Cardiac muscle cell (in vitro differentiated cells and primary cell): ENCODE measurements around the gene CXorf38. TPM values are rescaled to one million over a fixed set of nuclear protein-coding genes. Genes with fewer than 3 reads are reported as not detected.
"Not testable (repeated sequence)": the region's sequence is repeated elsewhere in the genome, so short reads cannot be mapped to it uniquely, and the experiment has no call there.

ENCODE experiments used
- DNase-seq, 2 donors: peaks; one replicate each; pipeline versions ENCODE4 v3.0.0 to v3.0.0-alpha.2; 2010 to 2017; ENCODE audit warnings: low read depth in 1 of 2, low spot score in 1 of 2
- H3K27ac ChIP-seq: fragments of 200-600 bp; sonication (generic); 2 replicates; pipeline ENCODE4 v1.5.1; 2016
- H3K27me3 ChIP-seq: fragments of 200-600 bp; sonication (generic); 2 replicates; pipeline ENCODE4 v1.6.0; 2016; ENCODE audit warnings: control low read depth
- H3K36me3 ChIP-seq: fragments of 200-600 bp; sonication (generic); 2 replicates; pipeline ENCODE4 v1.5.1; 2016; ENCODE audit warnings: control low read depth
- H3K4me1 ChIP-seq: fragments of 200-600 bp; sonication (generic); 2 replicates; pipeline ENCODE4 v1.8.1; 2017; ENCODE audit warnings: low read depth, mild to moderate bottlenecking, mixed run types
- H3K4me3 ChIP-seq: fragments of 200-600 bp; sonication (generic); 2 replicates; pipeline ENCODE4 v1.5.1; 2016; ENCODE audit warnings: mild to moderate bottlenecking
- H3K9me3 ChIP-seq: fragments of 200-600 bp; sonication (generic); 2 replicates; pipeline ENCODE4 v1.5.1; 2017; ENCODE audit warnings: low read depth, mild to moderate bottlenecking, control low read depth
- polyA plus RNA-seq: library from polyadenylated mRNA; unstranded; fragments of >200 nt; fragmentation: Nextera tagmentation; extraction: Ambion mirVana; gene quantifications from 2 replicates; pipeline ENCODE4 v1.2.1, GENCODE V29; 2016
- total RNA-seq: library from RNA; depleted of rRNA; stranded (reverse); fragments of >200 nt; gene quantifications from 2 replicates; pipeline ENCODE4 v1.2.3, GENCODE V29; 2016
- TF ChIP-seq, protein P1 (sequence below): IDR thresholded peaks from 2 replicates; pipeline ENCODE4 v1.5.1; 2012; ENCODE audit warnings: low read depth, mild to moderate bottlenecking, low read length

CXorf38 gene
- total and polyA plus RNA-seq, 2 experiments from 2014 or later: 4.8 to 12.2 TPM

DNA sequence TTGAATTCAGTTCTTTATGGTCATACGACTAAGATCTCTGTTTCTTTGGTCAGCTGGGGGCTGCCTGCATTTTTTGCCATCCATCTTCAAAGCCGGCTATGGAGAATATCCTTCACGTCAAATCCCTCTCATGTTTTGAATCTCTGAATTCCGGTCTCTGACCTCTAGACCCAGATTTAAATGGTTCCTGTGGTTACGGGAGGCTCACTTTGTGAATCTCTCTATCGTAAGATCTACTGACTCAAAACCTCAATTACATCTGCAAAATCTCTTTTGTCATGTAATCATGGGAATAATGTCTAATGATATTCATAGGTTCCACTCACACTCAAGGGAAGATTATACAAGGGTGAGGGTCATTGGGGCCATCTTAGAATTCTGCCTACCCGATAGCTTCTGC, 29.8 kb downstream of the CXorf38 start:
- no peaks in the 10 kb centered on the region for H3K27me3 ChIP-seq

DNA sequence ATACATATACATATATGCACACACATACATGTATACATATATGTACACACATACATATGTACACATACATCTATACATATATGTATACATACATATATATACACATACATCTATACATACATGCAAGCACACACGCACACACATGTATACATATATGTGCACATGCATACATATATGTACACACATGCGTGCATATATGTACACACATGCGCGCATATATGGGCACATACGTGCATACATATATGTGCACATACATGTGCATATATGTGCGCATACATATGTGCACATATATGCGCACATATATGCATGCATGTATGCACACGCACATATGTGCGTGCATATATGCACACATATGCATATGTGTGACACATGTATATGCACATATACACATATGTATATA, 31.4 kb downstream of the CXorf38 start:
- DNase-seq: no peak

More for the DNA sequence above, 29.8 kb downstream of the CXorf38 start:
- Histone ChIP-seq H3K4me1 (no peaks in the 10 kb centered on the region), H3K9me3 (no peaks in the 10 kb centered on the region), H3K4me3 (no peak overlapping the region), H3K36me3 (no peaks in the 10 kb centered on the region), H3K27ac (no peak overlapping the region)
- DNase-seq: no peak
- TF ChIP-seq, protein P1, sequence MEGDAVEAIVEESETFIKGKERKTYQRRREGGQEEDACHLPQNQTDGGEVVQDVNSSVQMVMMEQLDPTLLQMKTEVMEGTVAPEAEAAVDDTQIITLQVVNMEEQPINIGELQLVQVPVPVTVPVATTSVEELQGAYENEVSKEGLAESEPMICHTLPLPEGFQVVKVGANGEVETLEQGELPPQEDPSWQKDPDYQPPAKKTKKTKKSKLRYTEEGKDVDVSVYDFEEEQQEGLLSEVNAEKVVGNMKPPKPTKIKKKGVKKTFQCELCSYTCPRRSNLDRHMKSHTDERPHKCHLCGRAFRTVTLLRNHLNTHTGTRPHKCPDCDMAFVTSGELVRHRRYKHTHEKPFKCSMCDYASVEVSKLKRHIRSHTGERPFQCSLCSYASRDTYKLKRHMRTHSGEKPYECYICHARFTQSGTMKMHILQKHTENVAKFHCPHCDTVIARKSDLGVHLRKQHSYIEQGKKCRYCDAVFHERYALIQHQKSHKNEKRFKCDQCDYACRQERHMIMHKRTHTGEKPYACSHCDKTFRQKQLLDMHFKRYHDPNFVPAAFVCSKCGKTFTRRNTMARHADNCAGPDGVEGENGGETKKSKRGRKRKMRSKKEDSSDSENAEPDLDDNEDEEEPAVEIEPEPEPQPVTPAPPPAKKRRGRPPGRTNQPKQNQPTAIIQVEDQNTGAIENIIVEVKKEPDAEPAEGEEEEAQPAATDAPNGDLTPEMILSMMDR: no peak

DNA sequence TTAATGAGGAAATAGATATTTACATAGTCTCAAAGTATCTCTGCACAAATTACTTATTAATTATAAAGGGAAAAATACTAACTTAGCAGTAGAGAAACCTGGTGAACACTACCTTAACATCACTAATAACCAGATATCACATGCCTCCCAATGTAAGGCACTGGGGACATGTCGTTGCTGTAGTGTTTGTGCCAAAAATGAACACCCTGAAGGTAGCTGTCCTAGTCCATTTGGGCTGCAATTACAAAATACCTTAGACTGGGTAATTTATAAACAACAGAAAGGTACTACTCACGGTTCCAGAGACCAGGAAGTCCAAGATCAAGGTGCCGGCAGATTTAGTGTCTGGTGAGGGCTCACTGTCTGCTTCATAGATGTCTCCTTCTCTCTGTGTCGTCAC, 34.9 kb downstream of the CXorf38 start:
- Histone ChIP-seq H3K27ac (no peak overlapping the region), H3K4me1 (no peaks in the 10 kb centered on the region), H3K4me3 (no peak overlapping the region), H3K27me3 (no peaks in the 10 kb centered on the region), H3K9me3 (no peaks in the 10 kb centered on the region), H3K36me3 (no peaks in the 10 kb centered on the region)
- no peak for DNase-seq
- TF ChIP-seq, protein P1: no peak

More for the DNA sequence above, 31.4 kb downstream of the CXorf38 start:
- Histone ChIP-seq H3K27ac (no peak overlapping the region), H3K36me3 (no peaks in the 10 kb centered on the region), H3K4me3 (no peak overlapping the region), H3K4me1 (no peaks in the 10 kb centered on the region), H3K27me3 (no peaks in the 10 kb centered on the region), H3K9me3 (no peaks in the 10 kb centered on the region)
- TF ChIP-seq, protein P1: no peak

DNA sequence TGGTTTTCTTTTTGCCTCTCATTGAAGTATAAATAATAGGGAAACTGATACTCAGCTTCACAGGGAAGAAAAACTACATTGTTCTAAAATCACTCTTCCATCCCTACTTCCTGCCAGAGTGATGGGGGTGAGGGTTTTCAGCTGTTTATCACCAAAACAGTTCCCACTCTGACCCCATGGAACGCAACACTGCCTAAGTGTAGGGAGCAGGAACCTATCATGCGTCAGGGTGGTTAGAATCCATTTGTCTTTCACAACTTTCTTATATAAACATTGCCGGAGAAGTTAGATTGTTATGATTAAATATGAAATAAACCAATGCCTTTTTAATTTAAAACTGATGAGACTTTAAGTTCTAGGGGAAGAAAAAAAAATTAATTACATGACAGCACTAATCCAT, 40.0 kb downstream of the CXorf38 start:
- peak in 1 of 2 donors; percentile 9 for DNase-seq
- no peaks in the 10 kb centered on the region for H3K36me3 ChIP-seq
- H3K9me3 ChIP-seq: no peaks in the 10 kb centered on the region
- H3K4me3 ChIP-seq: no peak overlapping the region
- TF ChIP-seq, protein P1: no peak
- H3K27ac ChIP-seq: no peak overlapping the region
- no peaks in the 10 kb centered on the region for H3K4me1 ChIP-seq
- no peaks in the 10 kb centered on the region for H3K27me3 ChIP-seq

DNA sequence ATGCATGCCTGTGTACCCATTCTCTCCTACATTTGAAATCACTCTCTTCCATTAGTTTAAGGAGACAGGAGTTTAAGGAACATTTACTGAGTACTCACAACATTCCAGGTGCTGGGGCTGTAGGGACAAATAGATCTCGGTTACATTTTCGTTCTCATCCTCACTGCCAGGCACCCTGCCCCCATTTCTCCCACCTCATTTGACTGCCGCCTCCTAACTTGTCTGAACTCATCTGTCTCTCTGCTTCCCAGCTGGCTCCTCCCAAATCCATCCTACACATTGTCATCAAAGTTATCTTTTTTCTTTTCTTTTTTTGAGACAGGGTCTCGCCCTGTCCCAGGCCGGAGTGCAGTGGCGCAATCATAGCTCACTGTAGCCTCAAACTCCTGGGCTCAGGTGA, 43.9 kb downstream of the CXorf38 start:
- TF ChIP-seq, protein P1: no peak
- Histone ChIP-seq H3K36me3 (peaks cover 22% of the 10 kb centered on the region), H3K9me3 (no peaks in the 10 kb centered on the region), H3K4me1 (no peaks in the 10 kb centered on the region), H3K27ac (no peak overlapping the region), H3K27me3 (no peaks in the 10 kb centered on the region), H3K4me3 (no peak overlapping the region)
- DNase-seq: no peak

DNA sequence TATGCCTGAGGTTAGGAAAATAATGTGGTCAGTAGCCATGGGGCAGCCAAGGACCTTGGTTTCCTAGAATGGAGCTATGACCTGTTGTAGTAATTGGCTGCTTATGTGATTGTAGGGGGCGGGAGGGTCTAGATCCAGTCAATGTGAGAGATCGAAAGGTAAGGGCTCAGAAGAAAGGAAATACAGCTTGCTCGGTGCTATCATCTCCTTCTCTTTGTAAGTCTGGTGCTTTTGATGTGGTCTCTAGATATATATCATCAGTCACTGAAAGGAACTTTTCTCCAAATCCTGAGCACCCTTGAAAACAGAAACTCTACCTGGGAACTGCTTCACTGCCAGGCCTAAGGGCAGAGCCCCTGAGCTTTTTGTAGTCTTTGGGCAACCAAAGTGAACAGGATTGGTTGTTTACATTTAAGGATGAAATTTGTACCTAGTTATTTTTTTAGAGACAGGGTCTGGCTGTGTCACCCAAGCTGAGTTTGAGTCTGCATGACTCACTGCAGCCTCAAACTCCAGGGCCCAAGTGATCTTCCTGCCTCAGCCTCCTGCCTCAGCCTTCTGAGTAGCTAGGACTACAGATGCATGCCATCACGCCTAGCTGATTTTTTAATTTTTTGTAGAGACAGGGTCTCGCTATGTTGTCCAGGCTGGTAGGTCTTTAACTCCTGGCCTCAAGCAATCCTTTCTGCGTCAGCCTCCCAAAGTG, 57.6 kb downstream of the CXorf38 start:
- H3K27me3 ChIP-seq, H3K4me1 ChIP-seq, DNase-seq, H3K4me3 ChIP-seq, H3K36me3 ChIP-seq, H3K9me3 ChIP-seq, H3K27ac ChIP-seq: not testable (repeated sequence)

DNA sequence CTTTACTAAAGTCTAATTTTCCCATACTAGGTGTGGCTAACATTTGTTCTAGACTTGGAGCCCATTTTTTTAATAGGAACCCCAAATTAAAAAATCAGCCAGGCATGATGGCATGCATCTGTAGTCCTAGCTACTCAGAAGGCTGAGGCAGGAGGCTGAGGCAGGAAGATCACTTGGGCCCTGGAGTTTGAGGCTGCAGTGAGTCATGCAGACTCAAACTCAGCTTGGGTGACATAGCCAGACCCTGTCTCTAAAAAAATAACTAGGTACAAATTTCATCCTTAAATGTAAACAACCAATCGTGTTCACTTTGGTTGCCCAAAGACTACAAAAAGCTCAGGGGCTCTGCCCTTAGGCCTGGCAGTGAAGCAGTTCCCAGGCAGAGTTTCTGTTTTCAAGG, 59.7 kb downstream of the CXorf38 start:
- H3K27me3 ChIP-seq, H3K9me3 ChIP-seq, H3K36me3 ChIP-seq, DNase-seq, H3K4me3 ChIP-seq, H3K4me1 ChIP-seq: not testable (repeated sequence)
- peak overlapping the region; percentile 3 for H3K27ac ChIP-seq
